HEK293 (cell line): Measurements from ENCODE around the gene MELTF.

Experiments
- CTCF ChIA-PET: fragments of 350-600 bp; formaldehyde crosslinking; extraction: SDS; loops from one replicate; lab custom pipeline; 2021; ENCODE audit warnings: antibody characterized with exemption; lab: Yijun Ruan, JAX
- POLR2A ChIA-PET: fragments of 300-600 bp; formaldehyde crosslinking; extraction: SDS; loops from one replicate; lab custom pipeline; 2020; ENCODE audit warnings: antibody characterized with exemption, inconsistent platforms; lab: Yijun Ruan, JAX
- H3K27ac ChIP-seq: fragments of 200-500 bp; sonication (Bioruptor generic); 2 replicates; pipeline ENCODE4 v1.5.1; 2014; ENCODE audit warnings: low read depth, low read length, control low read depth, inconsistent platforms; ENCODE audit errors: extremely low read depth
- H3K36me3 ChIP-seq, 2 experiments: fragments of 200-500 bp in 1 of 2; sonication (Bioruptor generic) in 1 of 2; 1 replicate in 1 of 2; 2 replicates in 1 of 2; pipeline ENCODE4 v1.5.1; 2014 to 2017; ENCODE audit warnings: inconsistent platforms in 2 of 2, low read length in 2 of 2; ENCODE audit not compliant: control insufficient read depth in 2 of 2, insufficient read depth in 1 of 2
- H3K4me1 ChIP-seq: fragments of 200-500 bp; sonication (Bioruptor generic); 2 replicates; pipeline ENCODE4 v1.5.1; 2014; ENCODE audit warnings: mild to moderate bottlenecking, low read length, inconsistent platforms; ENCODE audit not compliant: control insufficient read depth, insufficient read depth
- H3K4me3 ChIP-seq: 2 replicates; pipeline ENCODE4 v1.5.1; 2011; ENCODE audit warnings: low read depth, mild to moderate bottlenecking, control low read depth, low read length, moderate library complexity
- H3K9me3 ChIP-seq: fragments of 200-500 bp; sonication (Bioruptor generic); 2 replicates; pipeline ENCODE4 v1.5.1; 2014; ENCODE audit warnings: low read depth, low read length, inconsistent platforms; ENCODE audit not compliant: control insufficient read depth, insufficient read depth
- GLIS1 ChIP-seq: fragments of 450-650 bp; formaldehyde crosslinking; IDR thresholded peaks from 2 replicates; pipeline ENCODE4 v1.5.1; 2016; ENCODE audit warnings: missing biosample characterization, missing genetic modification characterization
- GLIS2 ChIP-seq: fragments of 450-650 bp; formaldehyde crosslinking; IDR thresholded peaks from 2 replicates; pipeline ENCODE4 v1.5.1; 2016; ENCODE audit warnings: missing biosample characterization, missing genetic modification characterization
- HOXA7 ChIP-seq: sonication (generic); formaldehyde crosslinking; IDR thresholded peaks from 2 replicates; pipeline ENCODE4 v1.8.1; 2022; ENCODE audit warnings: missing genetic modification reagents, borderline replicate concordance
- PBX3 ChIP-seq: sonication (generic); formaldehyde crosslinking; IDR thresholded peaks from 2 replicates; pipeline ENCODE4 v1.8.1; 2022; ENCODE audit warnings: mild to moderate bottlenecking, moderate library complexity, missing genetic modification reagents
- PRDM1 ChIP-seq: fragments of 450-650 bp; formaldehyde crosslinking; IDR thresholded peaks from 2 replicates; pipeline ENCODE4; 2016; ENCODE audit warnings: missing biosample characterization, missing genetic modification characterization
- SETDB1 ChIP-seq: IDR thresholded peaks from one replicate; pipeline ENCODE4 v1.6.1; 2017; ENCODE audit warnings: mild to moderate bottlenecking, low read length, moderate library complexity, mixed read lengths; ENCODE audit not compliant: insufficient read length
- YY2 ChIP-seq: fragments of 450-650 bp; formaldehyde crosslinking; IDR thresholded peaks from 2 replicates; pipeline ENCODE4 v1.5.1; 2016; ENCODE audit warnings: missing biosample characterization, missing genetic modification characterization
- ZBTB10 ChIP-seq: fragments of 450-650 bp; formaldehyde crosslinking; IDR thresholded peaks from 2 replicates; pipeline ENCODE4 v1.5.1; 2016; ENCODE audit warnings: missing biosample characterization, missing genetic modification characterization
- ZBTB11 ChIP-seq: fragments of 450-650 bp; formaldehyde crosslinking; conservative IDR thresholded peaks from 2 replicates; pipeline ENCODE4 v1.5.1; 2016; ENCODE audit warnings: low read depth, missing biosample characterization, missing genetic modification characterization
- ZBTB48 ChIP-seq: fragments of 450-650 bp; formaldehyde crosslinking; IDR thresholded peaks from 2 replicates; pipeline ENCODE4 v1.5.1; 2016; ENCODE audit warnings: missing biosample characterization, missing genetic modification characterization
- ZIC2 ChIP-seq: fragments of 450-650 bp; formaldehyde crosslinking; IDR thresholded peaks from 2 replicates; pipeline ENCODE4 v1.5.1; 2016; ENCODE audit warnings: missing biosample characterization, missing genetic modification characterization
- ZNF24 ChIP-seq: fragments of 450-650 bp; formaldehyde crosslinking; IDR thresholded peaks from 2 replicates; pipeline ENCODE4 v1.5.1; 2016; ENCODE audit warnings: missing biosample characterization, missing genetic modification characterization
- ZNF292 ChIP-seq: fragments of 450-650 bp; formaldehyde crosslinking; IDR thresholded peaks from 2 replicates; pipeline ENCODE4 v1.5.1; 2016; ENCODE audit warnings: low read depth, missing biosample characterization, missing genetic modification characterization, borderline replicate concordance
- ZNF302 ChIP-seq: fragments of 450-650 bp; formaldehyde crosslinking; IDR thresholded peaks from 2 replicates; pipeline ENCODE4 v1.5.1; 2016; ENCODE audit warnings: missing biosample characterization, missing genetic modification characterization, low read depth
- ZNF48 ChIP-seq: fragments of 450-650 bp; formaldehyde crosslinking; IDR thresholded peaks from 2 replicates; pipeline ENCODE4 v1.5.1; 2016; ENCODE audit warnings: missing biosample characterization, missing genetic modification characterization
- ZNF549 ChIP-seq: fragments of 450-650 bp; IDR thresholded peaks from 2 replicates; pipeline ENCODE4 v1.5.1; 2018; ENCODE audit warnings: missing biosample characterization, missing genetic modification characterization, mild to moderate bottlenecking, inconsistent platforms, moderate library complexity
- ZNF555 ChIP-seq: fragments of 450-650 bp; formaldehyde crosslinking; conservative IDR thresholded peaks from 2 replicates; pipeline ENCODE4 v1.5.1; 2017; ENCODE audit warnings: missing biosample characterization, mild to moderate bottlenecking, missing genetic modification characterization, inconsistent platforms
- ZNF560 ChIP-seq: fragments of 450-650 bp; formaldehyde crosslinking; IDR thresholded peaks from 2 replicates; pipeline ENCODE4 v1.5.1; 2017; ENCODE audit warnings: missing biosample characterization, missing genetic modification characterization, borderline replicate concordance
- ZNF580 ChIP-seq: fragments of 450-650 bp; formaldehyde crosslinking; IDR thresholded peaks from 2 replicates; pipeline ENCODE4 v1.5.1; 2016; ENCODE audit warnings: missing biosample characterization, missing genetic modification characterization
- ZNF677 ChIP-seq: fragments of 450-650 bp; IDR thresholded peaks from 2 replicates; pipeline ENCODE4 v1.5.0; 2018; ENCODE audit warnings: missing biosample characterization, mild to moderate bottlenecking, missing genetic modification characterization, moderate library complexity
- ZNF692 ChIP-seq: fragments of 450-650 bp; formaldehyde crosslinking; IDR thresholded peaks from 2 replicates; pipeline ENCODE4 v1.5.1; 2016; ENCODE audit warnings: missing biosample characterization, missing genetic modification characterization
- ZNF776 ChIP-seq: fragments of 450-650 bp; formaldehyde crosslinking; IDR thresholded peaks from 2 replicates; pipeline ENCODE4 v1.5.0; 2017; ENCODE audit warnings: missing biosample characterization, missing genetic modification characterization, borderline replicate concordance

Gene MELTF

GRCh38 chr3:197040658-197041057, 11.0 kb upstream of the MELTF start (continued):
- TF ChIP-seq PBX3 (CRISPR knock-in tag) = no peak
- no peak for TF ChIP-seq ZNF292 (tag by site-specific recombination)
- TF ChIP-seq ZNF555 (tag by site-specific recombination) = no peak
- TF ChIP-seq ZNF48 (tag by site-specific recombination) = no peak

- ChIA-PET CTCF (no interaction called here), POLR2A (no interaction called here)
- Histone ChIP-seq H3K36me3 (peaks cover 0 to 2% of the 10 kb centered on the region in 2 experiments; a peak in 1 of 3 replicates), H3K9me3 (no peaks in the 10 kb centered on the region), H3K4me3 (no peak overlapping the region), H3K4me1 (no peaks in the 10 kb centered on the region), H3K27ac (no peak overlapping the region)
- TF ChIP-seq ZNF692 (tag by site-specific recombination) (no peak), GLIS1 (tag by site-specific recombination) (no peak), YY2 (tag by site-specific recombination) (no peak), ZNF580 (tag by site-specific recombination) (no peak)
These were observed 9.3 kb upstream of the MELTF start for GRCh38 chr3:197038679-197039462.

- Histone ChIP-seq H3K27ac (no peak overlapping the region), H3K4me3 (no peak overlapping the region), H3K9me3 (no peaks in the 10 kb centered on the region), H3K4me1 (no peaks in the 10 kb centered on the region), H3K36me3 (no peaks in the 10 kb centered on the region)
- POLR2A ChIA-PET = no interaction called here
- CTCF ChIA-PET = no interaction called here
- TF ChIP-seq ZBTB11 (tag by site-specific recombination) = no peak
- no peak for TF ChIP-seq GLIS2 (tag by site-specific recombination)
- TF ChIP-seq ZBTB48 = no peak
- TF ChIP-seq ZNF549 = no peak
- TF ChIP-seq ZNF302 (tag by site-specific recombination) = no peak
- no peak for TF ChIP-seq ZNF560 (tag by site-specific recombination)
- TF ChIP-seq PRDM1 (tag by site-specific recombination) = no peak
- no peak for TF ChIP-seq ZNF677 (tag by site-specific recombination)
- TF ChIP-seq ZNF24 (tag by site-specific recombination) = no peak
- no peak for TF ChIP-seq ZIC2
- no peak for TF ChIP-seq ZNF776 (tag by site-specific recombination)
- no peak for TF ChIP-seq ZBTB10 (tag by site-specific recombination)
- no peak for TF ChIP-seq SETDB1
- TF ChIP-seq HOXA7 = no peak
These were observed 6.0 kb upstream of the MELTF start for GRCh38 chr3:197035577-197035976.
